Activated gamma-delta T cell (primary cell): ENCODE measurements around the gene LGR4.
"Not testable (repeated sequence)": the region's sequence is repeated elsewhere in the genome, so short reads cannot be mapped to it uniquely, and the experiment has no call there.

Source experiments
- DNase-seq: peaks from one replicate; lab custom pipeline; 2025; lab: John Stamatoyannopoulos, UW

LGR4 gene

DNA sequence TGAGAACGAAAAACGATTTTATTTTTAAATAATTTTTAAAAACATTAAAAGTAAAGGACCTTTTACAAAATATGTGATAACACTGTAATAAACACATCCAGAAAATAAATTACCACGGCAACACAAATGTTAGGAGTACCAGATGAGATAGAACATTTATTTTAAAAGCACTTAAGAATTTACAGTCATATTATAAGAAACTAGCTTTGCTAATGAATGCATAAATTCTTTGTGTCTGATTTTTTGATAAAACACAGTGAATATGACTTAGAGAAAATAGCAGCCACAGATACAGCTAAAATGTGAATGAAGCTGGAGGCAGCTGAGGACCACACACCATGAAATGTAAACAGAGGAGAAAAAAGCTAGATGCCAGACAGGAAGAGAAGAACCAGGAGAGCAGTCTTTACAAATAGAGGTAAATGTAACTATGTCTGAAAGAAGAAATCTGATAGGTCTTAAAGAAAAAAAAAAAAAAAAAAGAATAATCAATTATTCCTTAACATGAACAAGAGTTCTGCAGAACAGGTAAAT lies 124.2 kb downstream of the LGR4 start:
- DNase-seq = no peak

DNA sequence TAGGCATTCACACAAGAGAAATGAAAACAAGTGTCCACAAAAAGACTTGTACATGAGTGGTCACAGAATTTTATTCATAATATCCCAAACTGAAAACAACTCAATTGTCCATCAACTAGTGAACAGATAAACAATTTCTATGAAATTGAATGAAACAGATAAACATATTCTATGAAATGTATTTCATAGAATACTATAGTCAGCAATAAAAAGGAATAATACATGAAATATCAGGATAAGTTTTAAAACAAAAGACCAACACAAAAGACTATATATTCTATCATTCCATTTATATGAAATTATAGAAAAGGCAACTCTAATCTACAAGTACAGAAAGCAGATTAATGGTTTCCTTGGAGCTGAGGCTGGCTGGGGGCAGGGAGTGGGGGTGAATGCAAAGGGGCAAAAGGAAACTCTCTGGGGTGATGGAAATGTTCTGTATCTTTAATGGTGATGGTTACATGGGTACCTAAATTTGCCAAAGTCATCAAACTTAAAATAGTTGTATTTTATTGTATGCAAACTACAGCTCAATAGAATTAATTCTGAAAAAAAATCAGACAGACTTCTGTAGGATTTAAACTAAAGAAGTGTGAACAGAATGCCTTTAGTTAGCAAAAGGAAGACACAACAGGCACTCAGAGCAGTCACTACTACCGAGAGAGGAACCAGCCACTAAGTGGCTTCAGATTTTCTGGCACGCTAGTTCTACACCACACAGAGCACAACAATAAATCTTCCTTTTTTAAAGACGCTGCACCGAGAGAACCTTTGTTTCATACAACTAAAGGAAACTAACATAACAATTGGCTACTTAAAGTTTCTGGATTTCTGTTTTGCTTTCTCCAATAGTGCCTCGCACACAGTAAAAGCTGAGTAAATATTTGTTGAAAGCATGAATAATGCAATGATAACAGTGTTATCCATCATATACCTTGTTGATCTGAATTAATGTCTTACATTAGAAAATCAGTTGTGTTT lies 124.9 kb downstream of the LGR4 start:
- no peak for DNase-seq

DNA sequence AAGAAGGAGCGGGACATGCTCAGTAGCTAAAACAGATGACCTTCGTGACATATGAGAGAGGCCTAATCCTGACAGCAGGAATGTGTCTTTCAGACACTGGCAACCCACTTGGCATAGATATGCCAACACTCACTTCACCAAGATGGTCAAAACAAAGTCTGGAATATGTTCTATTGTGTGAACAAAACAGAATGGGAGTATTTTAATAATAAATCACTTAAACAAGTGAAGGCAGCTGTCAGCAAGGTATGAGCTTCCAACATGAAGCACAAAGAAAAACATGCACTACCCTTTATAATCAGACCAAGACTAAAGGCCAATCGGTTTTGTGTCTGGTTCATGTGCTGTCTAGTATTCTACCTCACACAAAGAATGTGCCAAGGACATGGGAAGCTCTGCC lies 132.6 kb downstream of the LGR4 start:
- DNase-seq = no peak

DNA sequence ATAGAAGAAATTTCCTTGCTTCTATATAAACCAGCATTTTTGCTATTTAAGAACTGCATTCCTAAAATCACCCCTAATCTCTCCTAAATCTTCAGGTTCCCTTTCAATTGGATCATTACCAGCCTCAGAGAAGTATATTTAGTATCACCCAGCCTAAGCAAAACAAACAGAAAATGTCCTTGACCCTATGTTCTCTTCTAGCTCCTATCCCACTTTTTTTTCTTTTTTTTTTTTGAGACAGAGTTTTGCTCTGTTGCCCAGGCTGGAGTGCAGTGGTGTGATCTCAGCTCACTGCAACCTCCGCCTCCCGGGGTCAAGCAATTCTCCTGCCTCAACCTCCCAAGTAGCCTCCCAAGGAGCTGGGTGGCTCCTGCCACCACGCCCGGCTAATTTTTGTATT lies 137.8 kb downstream of the LGR4 start:
- DNase-seq = not testable (repeated sequence)

- no peak for DNase-seq
These were observed 140.6 kb downstream of the LGR4 start for GRCh38 chr11:27331981-27332380.

- no peak for DNase-seq
These were observed 141.8 kb downstream of the LGR4 start for GRCh38 chr11:27330633-27331270.

DNA sequence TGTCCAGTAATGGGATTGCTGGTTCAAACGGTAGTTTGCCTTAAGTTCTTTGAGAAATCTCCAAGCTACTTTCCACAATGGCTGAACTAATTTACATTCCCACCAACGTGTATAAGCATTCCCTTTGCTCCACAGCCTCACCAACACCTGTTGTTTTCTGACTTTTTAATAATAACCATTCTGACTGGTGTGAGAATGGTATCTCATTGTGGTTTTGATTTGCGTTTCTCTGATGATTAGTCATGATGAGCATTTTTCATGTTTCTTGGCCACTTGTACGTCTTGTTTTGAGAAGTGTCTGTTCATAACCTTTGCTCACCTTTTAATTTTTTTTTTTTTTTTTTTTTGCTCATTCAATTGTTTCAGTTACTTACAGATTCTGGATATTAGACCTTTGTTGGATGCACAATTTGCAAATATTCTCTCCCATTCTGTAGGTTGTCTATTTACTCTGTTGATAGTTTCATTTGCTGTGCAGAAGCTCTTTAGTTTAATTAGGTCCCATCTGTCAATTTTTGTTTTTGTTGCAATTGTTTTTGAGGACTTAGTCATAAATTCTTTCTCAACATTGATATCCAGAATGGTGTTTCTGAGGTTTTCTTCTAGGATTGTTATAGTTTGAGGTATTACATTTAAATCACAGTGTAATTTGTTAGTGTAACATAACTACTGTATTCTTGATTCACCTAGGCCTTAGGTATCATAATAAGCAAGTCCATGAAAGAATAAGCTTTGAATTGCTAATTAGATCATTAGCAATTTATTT lies 142.5 kb downstream of the LGR4 start:
- no peak for DNase-seq

- no peak for DNase-seq
These were observed 144.0 kb downstream of the LGR4 start for GRCh38 chr11:27328614-27329013.

GRCh38 chr11:27327064-27327463 lies 145.5 kb downstream of the LGR4 start:
- DNase-seq = not testable (repeated sequence)

- DNase-seq = not testable (repeated sequence)
These were observed 150.4 kb downstream of the LGR4 start for GRCh38 chr11:27322196-27322595.

GRCh38 chr11:27321340-27321739 lies 151.2 kb downstream of the LGR4 start:
- not testable (repeated sequence) for DNase-seq

DNA sequence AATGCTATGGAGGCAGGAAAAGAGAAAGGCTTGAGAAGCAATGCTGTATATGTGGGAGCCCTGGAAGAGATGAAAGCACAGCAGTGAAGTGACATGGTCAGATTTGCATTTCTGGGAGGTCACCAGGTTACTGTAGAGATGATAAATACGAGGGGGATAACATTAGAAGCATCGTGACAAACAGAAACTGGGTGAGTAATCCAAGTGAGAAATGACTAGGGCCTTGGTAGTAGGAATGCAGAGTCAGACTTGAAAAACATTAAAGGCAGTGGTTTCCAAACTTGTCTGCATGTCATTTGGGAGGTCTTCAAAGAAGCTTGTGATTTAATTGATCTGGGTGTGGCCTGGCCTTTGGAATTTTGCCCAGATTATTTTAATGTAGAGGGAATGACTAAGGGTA lies 153.5 kb downstream of the LGR4 start:
- no peak for DNase-seq

DNA sequence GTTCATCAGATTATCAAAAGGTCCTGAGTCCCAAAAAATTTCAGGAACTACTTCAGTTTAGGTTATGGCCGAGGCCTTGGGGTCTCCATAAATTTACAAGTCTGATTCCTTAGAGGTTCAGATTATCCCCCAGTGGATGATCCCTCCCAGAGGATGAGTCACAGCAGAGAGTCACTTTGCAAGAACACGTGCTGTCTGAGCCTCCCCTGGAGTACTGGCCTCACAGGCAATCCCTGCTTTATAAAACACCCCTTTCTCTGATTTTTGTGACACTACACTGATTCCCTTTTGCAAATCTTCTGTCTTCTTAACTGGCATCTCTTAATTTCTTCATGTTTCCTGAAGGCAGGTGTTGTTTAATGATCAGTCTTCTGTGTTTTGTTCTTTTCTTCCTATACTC lies 154.8 kb downstream of the LGR4 start:
- DNase-seq = no peak
